HEK293 (cell line): Measurements from ENCODE around the gene TMEM232.

Experiments used
- BCL11A ChIP-seq: fragments of 450-650 bp; formaldehyde crosslinking; IDR thresholded peaks from 2 replicates; pipeline ENCODE4 v1.5.1; 2016; ENCODE audit warnings: low read depth, missing biosample characterization, missing genetic modification characterization
- KLF10 ChIP-seq: fragments of 450-650 bp; IDR thresholded peaks from 2 replicates; pipeline ENCODE4 v1.5.1; 2018; ENCODE audit warnings: missing biosample characterization, mild to moderate bottlenecking, missing genetic modification characterization
- YY1 ChIP-seq: fragments of 450-650 bp; formaldehyde crosslinking; IDR thresholded peaks from 2 replicates; pipeline ENCODE4 v1.5.1; 2018; ENCODE audit warnings: missing biosample characterization, missing genetic modification characterization
- ZBTB8A ChIP-seq: fragments of 450-650 bp; formaldehyde crosslinking; IDR thresholded peaks from 2 replicates; pipeline ENCODE4 v1.5.1; 2016; ENCODE audit warnings: missing biosample characterization, missing genetic modification characterization
- ZNF626 ChIP-seq: fragments of 450-650 bp; sonication (Bioruptor Pico); formaldehyde crosslinking; IDR thresholded peaks from 2 replicates; pipeline ENCODE4 v1.5.1; 2018; ENCODE audit warnings: missing biosample characterization, missing genetic modification characterization, inconsistent platforms
- ZNF791 ChIP-seq: fragments of 450-650 bp; formaldehyde crosslinking; IDR thresholded peaks from 2 replicates; pipeline ENCODE4 v1.5.1; 2016; ENCODE audit warnings: missing biosample characterization, missing genetic modification characterization
- ZNF843 ChIP-seq: fragments of 450-650 bp; formaldehyde crosslinking; IDR thresholded peaks from 2 replicates; pipeline ENCODE4 v1.5.1; 2016; ENCODE audit warnings: missing biosample characterization, missing genetic modification characterization
- TF ChIP-seq, protein P1 (sequence below): fragments of 450-650 bp; formaldehyde crosslinking; IDR thresholded peaks from 2 replicates; pipeline ENCODE4 v1.5.1; 2016; ENCODE audit warnings: missing biosample characterization, missing genetic modification characterization
- TF ChIP-seq, protein P2 (sequence below): fragments of 450-650 bp; formaldehyde crosslinking; IDR thresholded peaks from 2 replicates; pipeline ENCODE4 v1.5.1; 2016; ENCODE audit warnings: missing biosample characterization, missing genetic modification characterization

- TF ChIP-seq YY1 (tag by site-specific recombination) (no peak), ZBTB8A (no peak), ZNF843 (tag by site-specific recombination) (no peak), BCL11A (tag by site-specific recombination) (no peak), ZNF791 (tag by site-specific recombination) (no peak), KLF10 (no peak), ZNF626 (tag by site-specific recombination) (no peak)
- TF ChIP-seq, protein P1, sequence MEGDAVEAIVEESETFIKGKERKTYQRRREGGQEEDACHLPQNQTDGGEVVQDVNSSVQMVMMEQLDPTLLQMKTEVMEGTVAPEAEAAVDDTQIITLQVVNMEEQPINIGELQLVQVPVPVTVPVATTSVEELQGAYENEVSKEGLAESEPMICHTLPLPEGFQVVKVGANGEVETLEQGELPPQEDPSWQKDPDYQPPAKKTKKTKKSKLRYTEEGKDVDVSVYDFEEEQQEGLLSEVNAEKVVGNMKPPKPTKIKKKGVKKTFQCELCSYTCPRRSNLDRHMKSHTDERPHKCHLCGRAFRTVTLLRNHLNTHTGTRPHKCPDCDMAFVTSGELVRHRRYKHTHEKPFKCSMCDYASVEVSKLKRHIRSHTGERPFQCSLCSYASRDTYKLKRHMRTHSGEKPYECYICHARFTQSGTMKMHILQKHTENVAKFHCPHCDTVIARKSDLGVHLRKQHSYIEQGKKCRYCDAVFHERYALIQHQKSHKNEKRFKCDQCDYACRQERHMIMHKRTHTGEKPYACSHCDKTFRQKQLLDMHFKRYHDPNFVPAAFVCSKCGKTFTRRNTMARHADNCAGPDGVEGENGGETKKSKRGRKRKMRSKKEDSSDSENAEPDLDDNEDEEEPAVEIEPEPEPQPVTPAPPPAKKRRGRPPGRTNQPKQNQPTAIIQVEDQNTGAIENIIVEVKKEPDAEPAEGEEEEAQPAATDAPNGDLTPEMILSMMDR: no peak
- TF ChIP-seq, protein P2, sequence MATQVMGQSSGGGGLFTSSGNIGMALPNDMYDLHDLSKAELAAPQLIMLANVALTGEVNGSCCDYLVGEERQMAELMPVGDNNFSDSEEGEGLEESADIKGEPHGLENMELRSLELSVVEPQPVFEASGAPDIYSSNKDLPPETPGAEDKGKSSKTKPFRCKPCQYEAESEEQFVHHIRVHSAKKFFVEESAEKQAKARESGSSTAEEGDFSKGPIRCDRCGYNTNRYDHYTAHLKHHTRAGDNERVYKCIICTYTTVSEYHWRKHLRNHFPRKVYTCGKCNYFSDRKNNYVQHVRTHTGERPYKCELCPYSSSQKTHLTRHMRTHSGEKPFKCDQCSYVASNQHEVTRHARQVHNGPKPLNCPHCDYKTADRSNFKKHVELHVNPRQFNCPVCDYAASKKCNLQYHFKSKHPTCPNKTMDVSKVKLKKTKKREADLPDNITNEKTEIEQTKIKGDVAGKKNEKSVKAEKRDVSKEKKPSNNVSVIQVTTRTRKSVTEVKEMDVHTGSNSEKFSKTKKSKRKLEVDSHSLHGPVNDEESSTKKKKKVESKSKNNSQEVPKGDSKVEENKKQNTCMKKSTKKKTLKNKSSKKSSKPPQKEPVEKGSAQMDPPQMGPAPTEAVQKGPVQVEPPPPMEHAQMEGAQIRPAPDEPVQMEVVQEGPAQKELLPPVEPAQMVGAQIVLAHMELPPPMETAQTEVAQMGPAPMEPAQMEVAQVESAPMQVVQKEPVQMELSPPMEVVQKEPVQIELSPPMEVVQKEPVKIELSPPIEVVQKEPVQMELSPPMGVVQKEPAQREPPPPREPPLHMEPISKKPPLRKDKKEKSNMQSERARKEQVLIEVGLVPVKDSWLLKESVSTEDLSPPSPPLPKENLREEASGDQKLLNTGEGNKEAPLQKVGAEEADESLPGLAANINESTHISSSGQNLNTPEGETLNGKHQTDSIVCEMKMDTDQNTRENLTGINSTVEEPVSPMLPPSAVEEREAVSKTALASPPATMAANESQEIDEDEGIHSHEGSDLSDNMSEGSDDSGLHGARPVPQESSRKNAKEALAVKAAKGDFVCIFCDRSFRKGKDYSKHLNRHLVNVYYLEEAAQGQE (tag by site-specific recombination): no peak
Measured at GRCh38 chr5:110478895-110479294, 247.6 kb downstream of the TMEM232 start.
